GM18502 (cell line): ENCODE data around the gene TWSG1.
"Not testable (repeated sequence)": the region's sequence is repeated elsewhere in the genome, so short reads cannot be mapped to it uniquely, and the experiment has no call there.

Experiments
- ATAC-seq: cut with Tn5 transposase; IDR thresholded peaks from one replicate; pipeline ENCODE4 v1.9.1; 2021; ENCODE audit warnings: mild to moderate bottlenecking; ENCODE audit not compliant: unreplicated experiment, poor library complexity

The TWSG1 gene

GRCh38 chr18:9446839-9447238, 112.3 kb downstream of the TWSG1 start:
- ATAC-seq = no peak

- no peak for ATAC-seq
Measured at GRCh38 chr18:9447334-9447733, 112.8 kb downstream of the TWSG1 start.

- no peak for ATAC-seq
Measured at GRCh38 chr18:9449600-9450414, 115.2 kb downstream of the TWSG1 start.

- ATAC-seq = not testable (repeated sequence)
Measured at GRCh38 chr18:9450920-9451319, 116.3 kb downstream of the TWSG1 start.
